HG03571 (cell line): ENCODE results near the gene SPRYD7.
"Not testable (repeated sequence)": the region's sequence is repeated elsewhere in the genome, so short reads cannot be mapped to it uniquely, and the experiment has no call there.

Source experiments
- ATAC-seq: cut with Tn5 transposase; IDR thresholded peaks from one replicate; pipeline ENCODE4 v1.9.1; 2021; ENCODE audit not compliant: unreplicated experiment

The SPRYD7 gene

GRCh38 chr13:49933511-49933910 is 2.6 kb downstream of the SPRYD7 start:
- ATAC-seq: no peak

GRCh38 chr13:49932868-49933267 is 3.3 kb downstream of the SPRYD7 start:
- no peak for ATAC-seq

- no peak for ATAC-seq
Observed at GRCh38 chr13:49932066-49932465, 4.1 kb downstream of the SPRYD7 start.

GRCh38 chr13:49927755-49928154 is 8.4 kb downstream of the SPRYD7 start:
- ATAC-seq: no peak

GRCh38 chr13:49925881-49926418 is 10.2 kb downstream of the SPRYD7 start:
- ATAC-seq: no peak

- no peak for ATAC-seq
Observed at GRCh38 chr13:49922301-49922700, 13.8 kb downstream of the SPRYD7 start.

GRCh38 chr13:49920969-49921368 is 15.2 kb downstream of the SPRYD7 start:
- ATAC-seq: not testable (repeated sequence)

GRCh38 chr13:49918106-49918505 is 18.0 kb downstream of the SPRYD7 start:
- not testable (repeated sequence) for ATAC-seq

GRCh38 chr13:49914947-49915346 is 21.2 kb downstream of the SPRYD7 start:
- no peak for ATAC-seq

- no peak for ATAC-seq
Observed at GRCh38 chr13:49908637-49909036, 27.5 kb downstream of the SPRYD7 start.

- ATAC-seq: no peak
Observed at GRCh38 chr13:49904729-49905456, 31.2 kb downstream of the SPRYD7 start.

- no peak for ATAC-seq
Observed at GRCh38 chr13:49898792-49899191, 37.3 kb downstream of the SPRYD7 start.

GRCh38 chr13:49897713-49898112 is 38.4 kb downstream of the SPRYD7 start:
- ATAC-seq: no peak

GRCh38 chr13:49895826-49896225 is 40.3 kb downstream of the SPRYD7 start:
- no peak for ATAC-seq

- no peak for ATAC-seq
Observed at GRCh38 chr13:49893591-49893990, 42.5 kb downstream of the SPRYD7 start.

GRCh38 chr13:49890376-49890775 is 45.8 kb downstream of the SPRYD7 start:
- no peak for ATAC-seq

GRCh38 chr13:49878682-49879081 is 57.5 kb downstream of the SPRYD7 start:
- no peak for ATAC-seq

- no peak for ATAC-seq
Observed at GRCh38 chr13:49877629-49878218, 58.4 kb downstream of the SPRYD7 start.

GRCh38 chr13:49874430-49874829 is 61.7 kb downstream of the SPRYD7 start:
- ATAC-seq: no peak

GRCh38 chr13:49869519-49869918 is 66.6 kb downstream of the SPRYD7 start:
- ATAC-seq: no peak

GRCh38 chr13:49867834-49868233 is 68.3 kb downstream of the SPRYD7 start:
- no peak for ATAC-seq

- no peak for ATAC-seq
Observed at GRCh38 chr13:49865218-49865617, 70.9 kb downstream of the SPRYD7 start.
